Daoy (cell line): ENCODE results near the gene NDUFB10. TPM values are rescaled to one million over a fixed set of nuclear protein-coding genes. Genes with fewer than 3 reads are reported as not detected.
"Not testable (repeated sequence)": the region's sequence is repeated elsewhere in the genome, so short reads cannot be mapped to it uniquely, and the experiment has no call there.

Source experiments
- DNase-seq: peaks from one replicate; pipeline ENCODE4 v3.0.0-alpha.2; 2015; ENCODE audit warnings: low read depth
- total RNA-seq: library from RNA; depleted of rRNA; stranded (reverse); fragments of >200 nt; shearing (Covaris generic); gene quantifications from 2 replicates; pipeline ENCODE4 v1.2.3, GENCODE V29; 2014; rRNA removed

Gene NDUFB10
- total RNA-seq = 147 and 156 TPM in 2 replicates

GRCh38 chr16:1959269-1960039 is at the start of gene NDUFB10:
TSS of gene NDUFB10 (plus strand) at chr16:1959538. CDS start at chr16:1959625, 87 bp downstream.
- DNase-seq = peak; percentile 91

- DNase-seq = no peak
These were observed 49.6 kb upstream of the NDUFB10 start for GRCh38 chr16:1909561-1910231.

GRCh38 chr16:1911467-1912214 is 47.7 kb upstream of the NDUFB10 start:
- no peak for DNase-seq

GRCh38 chr16:1912215-1912543 is 47.2 kb upstream of the NDUFB10 start:
- no peak for DNase-seq

GRCh38 chr16:1913327-1914083 is 45.8 kb upstream of the NDUFB10 start:
- DNase-seq = no peak

GRCh38 chr16:1914084-1914608 is 45.2 kb upstream of the NDUFB10 start:
- DNase-seq = no peak

GRCh38 chr16:1914988-1915387 is 44.4 kb upstream of the NDUFB10 start:
- no peak for DNase-seq

- no peak for DNase-seq
These were observed 43.4 kb upstream of the NDUFB10 start for GRCh38 chr16:1915732-1916639.

GRCh38 chr16:1916640-1916990 is 42.7 kb upstream of the NDUFB10 start:
- no peak for DNase-seq

GRCh38 chr16:1917056-1917664 is 42.2 kb upstream of the NDUFB10 start:
- DNase-seq = no peak

- no peak for DNase-seq
These were observed 41.5 kb upstream of the NDUFB10 start for GRCh38 chr16:1917665-1918350.

GRCh38 chr16:1918351-1919326 is 40.7 kb upstream of the NDUFB10 start, which contains the start of gene HS3ST6:
TSS of gene HS3ST6 (minus strand) at chr16:1918415. CDS start at chr16:1918323, 92 bp downstream.
- DNase-seq = no peak

- DNase-seq = no peak
These were observed 39.9 kb upstream of the NDUFB10 start for GRCh38 chr16:1919327-1919998.

- DNase-seq = not testable (repeated sequence)
These were observed 39.2 kb upstream of the NDUFB10 start for GRCh38 chr16:1920122-1920521.

- peak; percentile 42 for DNase-seq
These were observed 38.6 kb upstream of the NDUFB10 start for GRCh38 chr16:1920727-1921171.

- no peak for DNase-seq
These were observed 37.0 kb upstream of the NDUFB10 start for GRCh38 chr16:1922357-1922756.

- peak; percentile 77 for DNase-seq
These were observed 35.9 kb upstream of the NDUFB10 start for GRCh38 chr16:1923299-1924034.
